HEK293T (cell line): ENCODE measurements around the gene H6PD.

ENCODE experiments used
- HDGF ChIP-seq: fragments of 450-650 bp; IDR thresholded peaks from 2 replicates; pipeline ENCODE4 v1.6.1; 2017; ENCODE audit warnings: antibody characterized with exemption, borderline replicate concordance
- SP1 ChIP-seq: fragments of 450-650 bp; IDR thresholded peaks from 2 replicates; pipeline ENCODE4 v1.6.1; 2017
- TARDBP ChIP-seq: fragments of 450-650 bp; IDR thresholded peaks from 2 replicates; pipeline ENCODE4 v1.6.1; 2016

DNA sequence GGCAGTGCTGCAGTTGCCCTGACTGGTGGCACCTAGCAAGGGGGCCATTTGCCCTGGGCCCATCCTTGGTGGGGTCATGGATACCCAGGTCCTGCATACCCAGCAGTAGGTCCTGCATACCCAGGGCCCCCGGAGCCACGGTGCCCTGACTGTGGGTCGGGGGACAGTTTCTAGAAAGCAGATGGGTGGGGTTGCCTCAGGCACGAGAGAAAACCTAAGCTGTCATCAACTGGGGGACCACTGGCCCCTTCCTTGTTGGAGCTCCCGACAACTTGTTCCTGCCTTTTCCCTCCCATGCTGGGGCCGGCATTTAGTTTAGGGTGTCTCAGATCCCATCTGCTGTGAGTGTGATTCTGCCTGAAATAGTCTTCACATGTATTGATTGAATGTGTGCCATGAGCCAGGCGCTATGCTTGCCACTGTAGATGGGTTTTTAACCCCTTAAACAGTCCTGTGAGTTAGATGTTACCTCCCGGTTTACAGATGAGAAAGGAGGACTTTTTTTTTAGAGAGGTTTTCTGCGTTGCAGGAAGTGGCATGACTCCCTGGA is 73.7 kb downstream of the H6PD start:
- TF ChIP-seq HDGF, result no peak
- no peak for TF ChIP-seq TARDBP
- TF ChIP-seq SP1, result no peak
